Measurements from ENCODE around the gene ARHGEF19. TPM values are rescaled to one million over a fixed set of nuclear protein-coding genes. Genes with fewer than 3 reads are reported as not detected.

Gene ARHGEF19
- total and polyA plus RNA-seq, 2 experiments from 2014 or later: 8.6 to 14.2 TPM

GRCh38 chr1:16148329-16149092, 63.9 kb downstream of the ARHGEF19 start:
- H4K20me1 ChIP-seq (ENCODE audit: insufficient read depth): no peaks in the 10 kb centered on the region
- H3F3A ChIP-seq (ENCODE audit: insufficient read depth): peaks cover 23% of the 10 kb centered on the region
- DNase-seq: no peak
- no peak overlapping the region for H3K4me3 ChIP-seq
- no peaks in the 10 kb centered on the region for H3K27me3 ChIP-seq (replicated peaks; ENCODE audit: insufficient read depth)
- 95 to 98% methylated on average over 38 to 39 of the region's 39 CpGs for WGBS, 2 experiments (ENCODE audit: low coverage in 1 of 2, low lambda C conversion rate in 2 of 2, missing lambda C conversion rate in 2 of 2)
- no peak overlapping the region for H3K27ac ChIP-seq
- H3K4me1 ChIP-seq (ENCODE audit: insufficient read depth): peaks cover 66% of the 10 kb centered on the region
- peaks cover 24% of the 10 kb centered on the region; the same call in 1 of the 2 replicates for H3K36me3 ChIP-seq (ENCODE audit: low read depth)
- H3K9ac ChIP-seq: no peak overlapping the region
- no peak overlapping the region for H2AFZ ChIP-seq
- no peaks in the 10 kb centered on the region for H3K9me3 ChIP-seq (ENCODE audit: low read depth)
- in situ Hi-C loops (cut with MboI): no loop called here
- TF ChIP-seq EZH2phosphoT487 (IDR thresholded peaks at IDR 0.05; ENCODE audit: insufficient read depth, low read depth) (no peak), EZH2 (IDR thresholded peaks at IDR 0.05; ENCODE audit: insufficient read depth, poor library complexity, severe bottlenecking) (no peak)
- no peaks in the 10 kb centered on the region for H3K9me2 ChIP-seq (ENCODE audit: insufficient read depth)
- no peak overlapping the region for H3K4me2 ChIP-seq (ENCODE audit: unreplicated experiment)
- H3K79me2 ChIP-seq (ENCODE audit: insufficient read depth): peaks cover 78% of the 10 kb centered on the region

Small RNAs within 50 kb of the gene (small RNA-seq; reads per million reads assigned to genes)
- gene MT1XP1 (ENCODE audit: low read depth, low replicate concordance): not detected

Other genes starting within 250 kb of the ARHGEF19 start
- 33.2 and 50.7 TPM in 2 replicates for gene ZBTB17, start 236.6 kb downstream of the ARHGEF19 start, total RNA-seq (2014; rRNA removed; shearing (Covaris generic))
- 20.5 and 25.1 TPM in 2 replicates for gene ZBTB17, start 236.6 kb downstream of the ARHGEF19 start, polyA plus RNA-seq (2016; fragmentation: Nextera tagmentation; extraction: Ambion mirVana)
- gene SRARP, start 208.4 kb downstream of the ARHGEF19 start, total RNA-seq (2014; rRNA removed; shearing (Covaris generic)): not detected in 2 replicates
- not detected in 2 replicates for gene SRARP, start 208.4 kb downstream of the ARHGEF19 start, polyA plus RNA-seq (2016; fragmentation: Nextera tagmentation; extraction: Ambion mirVana)
- 22.9 and 35.7 TPM in 2 replicates for gene HSPB7, start 194.6 kb downstream of the ARHGEF19 start, total RNA-seq (2014; rRNA removed; shearing (Covaris generic))
- 111 and 113 TPM in 2 replicates for gene HSPB7, start 194.6 kb downstream of the ARHGEF19 start, polyA plus RNA-seq (2016; fragmentation: Nextera tagmentation; extraction: Ambion mirVana)
- not detected in 2 replicates for gene CLCNKA, start 190.6 kb downstream of the ARHGEF19 start, total RNA-seq (2014; rRNA removed; shearing (Covaris generic))
- not detected in 2 replicates for gene CLCNKA, start 190.6 kb downstream of the ARHGEF19 start, polyA plus RNA-seq (2016; fragmentation: Nextera tagmentation; extraction: Ambion mirVana)
- gene CLCNKB, start 168.9 kb downstream of the ARHGEF19 start, total RNA-seq (2014; rRNA removed; shearing (Covaris generic)): not detected in 2 replicates
- 0.11 TPM in 1 of 2 replicates, not detected in the other for gene CLCNKB, start 168.9 kb downstream of the ARHGEF19 start, polyA plus RNA-seq (2016; fragmentation: Nextera tagmentation; extraction: Ambion mirVana)
- gene FAM131C, start 139.0 kb downstream of the ARHGEF19 start, total RNA-seq (2014; rRNA removed; shearing (Covaris generic)): 0.51 and 0.97 TPM in 2 replicates
- gene FAM131C, start 139.0 kb downstream of the ARHGEF19 start, polyA plus RNA-seq (2016; fragmentation: Nextera tagmentation; extraction: Ambion mirVana): 1.3 and 1.8 TPM in 2 replicates
- gene EPHA2, start 56.6 kb downstream of the ARHGEF19 start, total RNA-seq (2014; rRNA removed; shearing (Covaris generic)): 20.4 and 21.7 TPM in 2 replicates
- gene EPHA2, start 56.6 kb downstream of the ARHGEF19 start, polyA plus RNA-seq (2016; fragmentation: Nextera tagmentation; extraction: Ambion mirVana): 8.0 and 8.8 TPM in 2 replicates
- gene CPLANE2, start 24.5 kb upstream of the ARHGEF19 start, total RNA-seq (2014; rRNA removed; shearing (Covaris generic)): 9.7 and 16.5 TPM in 2 replicates
- 2.6 and 3.5 TPM in 2 replicates for gene CPLANE2, start 24.5 kb upstream of the ARHGEF19 start, polyA plus RNA-seq (2016; fragmentation: Nextera tagmentation; extraction: Ambion mirVana)
- gene FBXO42, start 139.8 kb upstream of the ARHGEF19 start, total RNA-seq (2014; rRNA removed; shearing (Covaris generic)): 20.2 and 27.8 TPM in 2 replicates
- 16.9 and 17.1 TPM in 2 replicates for gene FBXO42, start 139.8 kb upstream of the ARHGEF19 start, polyA plus RNA-seq (2016; fragmentation: Nextera tagmentation; extraction: Ambion mirVana)
- 78.8 and 92.6 TPM in 2 replicates for gene SZRD1, start 154.6 kb upstream of the ARHGEF19 start, total RNA-seq (2014; rRNA removed; shearing (Covaris generic))
- 61.1 and 63.8 TPM in 2 replicates for gene SZRD1, start 154.6 kb upstream of the ARHGEF19 start, polyA plus RNA-seq (2016; fragmentation: Nextera tagmentation; extraction: Ambion mirVana)
- not detected in 2 replicates for gene SPATA21, start 224.8 kb upstream of the ARHGEF19 start, total RNA-seq (2014; rRNA removed; shearing (Covaris generic))
- not detected in 2 replicates for gene SPATA21, start 224.8 kb upstream of the ARHGEF19 start, polyA plus RNA-seq (2016; fragmentation: Nextera tagmentation; extraction: Ambion mirVana)
- 112 and 117 TPM in 2 replicates for gene NECAP2, start 228.1 kb upstream of the ARHGEF19 start, total RNA-seq (2014; rRNA removed; shearing (Covaris generic))
- gene NECAP2, start 228.1 kb upstream of the ARHGEF19 start, polyA plus RNA-seq (2016; fragmentation: Nextera tagmentation; extraction: Ambion mirVana): 102 and 106 TPM in 2 replicates

Data from GM23248 (cell line).